H1 (cell line): ENCODE measurements around the gene DMRT1. TPM values are rescaled to one million over a fixed set of nuclear protein-coding genes. Genes with fewer than 3 reads are reported as not detected.

Experiments used
- CTCF ChIA-PET: fragments of 300-600 bp; sonication (Branson Sonifier 250); formaldehyde crosslinking; loops from one replicate; lab custom pipeline; 2021; ENCODE audit not compliant: partially characterized antibody; lab: Charles Lee
- POLR2A ChIA-PET: fragments of 300-600 bp; sonication (Branson Sonifier 250); formaldehyde crosslinking; loops from one replicate; lab custom pipeline; 2021; ENCODE audit warnings: inconsistent platforms; ENCODE audit not compliant: partially characterized antibody; lab: Charles Lee
- DNase-seq, 2 experiments: peaks; one replicate each; pipeline versions ENCODE4 v3.0.0 to v3.0.0-alpha.2; 2010 to 2022; ENCODE audit warnings: low spot score in 2 of 2, low read depth in 1 of 2, mixed read lengths in 1 of 2
- FAIRE-seq: peaks from 2 replicates; lab custom pipeline; 2011; peaks lifted over from hg19 to GRCh38; lab: Jason Lieb, UNC
- H2AFZ ChIP-seq: 2 replicates; pipeline ENCODE4 v1.8.1; 2012; ENCODE audit warnings: low read length, inconsistent platforms
- H2AK5ac ChIP-seq: 2 replicates; pipeline ENCODE4 v1.6.1; 2013; ENCODE audit warnings: low read depth, low read length
- H2BK120ac ChIP-seq: replicated peaks from 2 replicates; pipeline ENCODE3; 2013; ENCODE audit warnings: low read depth, low read length, inconsistent platforms
- H2BK12ac ChIP-seq: 2 replicates; pipeline ENCODE4 v1.6.1; 2013; ENCODE audit warnings: low read depth, low read length
- H2BK15ac ChIP-seq: 2 replicates; pipeline ENCODE4 v1.6.1; 2013; ENCODE audit warnings: low read length
- H2BK20ac ChIP-seq: 2 replicates; pipeline ENCODE4 v1.6.1; 2013; ENCODE audit warnings: low read length
- H2BK5ac ChIP-seq: 2 replicates; pipeline ENCODE4 v1.6.1; 2013; ENCODE audit warnings: low read depth, low read length
- H3K14ac ChIP-seq: 2 replicates; pipeline ENCODE4 v1.6.1; 2013; ENCODE audit warnings: inconsistent platforms; ENCODE audit not compliant: insufficient read length
- H3K18ac ChIP-seq: 2 replicates; pipeline ENCODE4 v1.6.1; 2013; ENCODE audit warnings: low read length; ENCODE audit errors: extremely low read depth
- H3K23ac ChIP-seq: 2 replicates; pipeline ENCODE4 v1.6.1; 2013; ENCODE audit warnings: inconsistent platforms; ENCODE audit not compliant: insufficient read length
- H3K23me2 ChIP-seq: 2 replicates; pipeline ENCODE4 v1.6.1; 2013; ENCODE audit warnings: low read depth, low read length
- H3K27ac ChIP-seq: 2 replicates; pipeline ENCODE4 v1.6.1; 2011; ENCODE audit warnings: low read depth, low read length, inconsistent platforms
- H3K27me3 ChIP-seq, 4 experiments: replicated peaks in 1 of 4; 1 replicate in 1 of 4; 2 replicates in 3 of 4; pipeline versions ENCODE4 v1.6.1 to v1.8.1; 2011 to 2013; ENCODE audit warnings: low read length in 3 of 4, mild to moderate bottlenecking in 3 of 4, inconsistent platforms in 2 of 4, mixed read lengths in 2 of 4, moderate library complexity in 1 of 4; ENCODE audit not compliant: control insufficient read depth in 3 of 4, insufficient read depth in 3 of 4; ENCODE audit errors: extremely low read depth in 1 of 4
- H3K36me3 ChIP-seq, 4 experiments: 2 replicates each; pipeline versions ENCODE4 v1.6.1 to v1.8.1; 2011 to 2013; ENCODE audit warnings: mild to moderate bottlenecking in 4 of 4, low read length in 3 of 4, moderate library complexity in 2 of 4, control low read depth in 1 of 4, inconsistent platforms in 1 of 4; ENCODE audit not compliant: insufficient read depth in 4 of 4, control insufficient read depth in 2 of 4
- H3K4ac ChIP-seq: replicated peaks from 2 replicates; pipeline ENCODE3; 2013; ENCODE audit warnings: low read length, low read depth, mixed read lengths, inconsistent platforms; ENCODE audit not compliant: insufficient read length
- H3K4me1 ChIP-seq, 4 experiments: replicated peaks in 1 of 4; 1 replicate in 1 of 4; 2 replicates in 3 of 4; pipeline versions ENCODE4 v1.6.1 to v1.8.1; 2011 to 2013; ENCODE audit warnings: low read length in 3 of 4, inconsistent platforms in 2 of 4, mixed read lengths in 1 of 4; ENCODE audit not compliant: insufficient read depth in 4 of 4, control insufficient read depth in 3 of 4
- H3K4me2 ChIP-seq, 2 experiments: 2 replicates each; pipeline versions ENCODE4 v1.6.1 to v1.8.1; 2011 to 2013; ENCODE audit warnings: low read depth in 2 of 2, low read length in 2 of 2, control low read depth in 1 of 2, inconsistent platforms in 1 of 2, mild to moderate bottlenecking in 1 of 2; ENCODE audit not compliant: insufficient read depth in 1 of 2
- H3K4me3 ChIP-seq, 4 experiments: fragments of 200-600, 300-600 bp in 1 of 4; sonication (generic), shearing (Covaris generic), sonication (Bioruptor Twin) in 1 of 4; 2 replicates each; pipeline versions ENCODE4 v1.5.1 to v1.8.1; 2011 to 2016; ENCODE audit warnings: low read length in 4 of 4, low read depth in 3 of 4, control low read depth in 2 of 4, inconsistent platforms in 2 of 4, mild to moderate bottlenecking in 2 of 4, mixed read lengths in 1 of 4, moderate library complexity in 1 of 4; ENCODE audit not compliant: insufficient read depth in 2 of 4; ENCODE audit errors: extremely low read depth in 1 of 4
- H3K56ac ChIP-seq: replicated peaks from 2 replicates; pipeline ENCODE3; 2013; ENCODE audit warnings: low read depth, mild to moderate bottlenecking, mixed read lengths, low read length, inconsistent platforms; ENCODE audit not compliant: insufficient read length
- H3K79me1 ChIP-seq: 2 replicates; pipeline ENCODE4 v1.6.1; 2013; ENCODE audit warnings: low read depth, low read length, control low read depth
- H3K79me2 ChIP-seq, 2 experiments: 2 replicates each; pipeline versions ENCODE4 v1.6.1 to v1.8.1; 2012 to 2013; ENCODE audit warnings: low read length in 2 of 2, mild to moderate bottlenecking in 2 of 2, inconsistent platforms in 1 of 2; ENCODE audit not compliant: insufficient read depth in 2 of 2, control insufficient read depth in 1 of 2
- H3K9ac ChIP-seq, 4 experiments: replicated peaks in 1 of 4; 1 replicate in 1 of 4; 2 replicates in 3 of 4; pipeline versions ENCODE4 v1.6.1 to v1.8.1; 2011 to 2013; ENCODE audit warnings: low read depth in 3 of 4, low read length in 3 of 4, control low read depth in 2 of 4, mild to moderate bottlenecking in 2 of 4, moderate library complexity in 2 of 4, inconsistent platforms in 1 of 4; ENCODE audit errors: extremely low read depth in 1 of 4
- H3K9me3 ChIP-seq, 2 experiments: 2 replicates each; pipeline versions ENCODE4 v1.6.1 to v1.8.1; 2012 to 2013; ENCODE audit warnings: mild to moderate bottlenecking in 2 of 2, moderate library complexity in 2 of 2, control low read depth in 1 of 2, inconsistent platforms in 1 of 2, low read depth in 1 of 2, low read length in 1 of 2, mixed read lengths in 1 of 2; ENCODE audit not compliant: insufficient read depth in 2 of 2
- H4K20me1 ChIP-seq, 2 experiments: replicated peaks in 1 of 2; 2 replicates each; pipeline versions ENCODE3 to v1.8.1; 2011 to 2013; ENCODE audit warnings: inconsistent platforms in 2 of 2, low read length in 2 of 2, mild to moderate bottlenecking in 1 of 2; ENCODE audit not compliant: insufficient read depth in 2 of 2, control insufficient read depth in 1 of 2
- H4K5ac ChIP-seq: 2 replicates; pipeline ENCODE4 v1.6.1; 2013; ENCODE audit warnings: low read length, low read depth, mixed read lengths, inconsistent platforms; ENCODE audit not compliant: insufficient read length
- H4K8ac ChIP-seq: 2 replicates; pipeline ENCODE4 v1.8.0; 2013; ENCODE audit warnings: mild to moderate bottlenecking, moderate library complexity, low read length, inconsistent platforms; ENCODE audit not compliant: insufficient read depth; ENCODE audit errors: extremely low read depth
- H4K91ac ChIP-seq: replicated peaks from 2 replicates; pipeline ENCODE3; 2013; ENCODE audit warnings: low read length, mixed read lengths, inconsistent platforms; ENCODE audit not compliant: insufficient read length
- BCL11A ChIP-seq, 2 experiments: IDR thresholded peaks; one replicate each; pipeline ENCODE4 v1.6.1; 2011; ENCODE audit warnings: low read depth in 2 of 2, low read length in 2 of 2, mild to moderate bottlenecking in 2 of 2
- CREB1 ChIP-seq: IDR thresholded peaks from 2 replicates; pipeline ENCODE4 v1.6.1; 2012; ENCODE audit warnings: inconsistent platforms
- EGR1 ChIP-seq: IDR thresholded peaks from 2 replicates; pipeline ENCODE4 v1.6.1; 2011; ENCODE audit warnings: low read depth, low read length, borderline replicate concordance
- FOSL1 ChIP-seq: IDR thresholded peaks from 2 replicates; pipeline ENCODE4 v1.6.1; 2011; ENCODE audit warnings: mild to moderate bottlenecking, low read depth, low read length, moderate library complexity; ENCODE audit not compliant: insufficient read depth
- HDAC6 ChIP-seq: IDR thresholded peaks from one replicate; pipeline ENCODE4 v1.7.1; 2012; ENCODE audit warnings: low read depth, mild to moderate bottlenecking, inconsistent platforms, low read length, moderate library complexity
- MAFK ChIP-seq: IDR thresholded peaks from 2 replicates; pipeline ENCODE4 v1.6.1; 2012; ENCODE audit warnings: low read depth, mild to moderate bottlenecking, improper control_type of control experiment, low read length
- POLR2A ChIP-seq, 2 experiments: IDR thresholded peaks; 1 replicate in 1 of 2; 2 replicates in 1 of 2; pipeline ENCODE4 v1.6.1; 2011; ENCODE audit warnings: low read depth in 2 of 2, low read length in 2 of 2, mild to moderate bottlenecking in 2 of 2; ENCODE audit errors: control extremely low read depth in 1 of 2
- RFX5 ChIP-seq: IDR thresholded peaks from 2 replicates; pipeline ENCODE4 v1.6.1; 2011; ENCODE audit warnings: low read depth, low read length, improper control_type of control experiment, borderline replicate concordance
- SIN3A ChIP-seq, 2 experiments: IDR thresholded peaks in 1 of 2; conservative IDR thresholded peaks in 1 of 2; 2 replicates each; pipeline ENCODE4 v1.6.1; 2011 to 2012; ENCODE audit warnings: low read length in 2 of 2, improper control_type of control experiment in 1 of 2, low read depth in 1 of 2, mild to moderate bottlenecking in 1 of 2
- SP1 ChIP-seq: IDR thresholded peaks from 2 replicates; pipeline ENCODE4 v1.6.1; 2011; ENCODE audit warnings: low read depth, low read length
- TBP ChIP-seq: IDR thresholded peaks from 2 replicates; pipeline ENCODE4 v1.6.1; 2011; ENCODE audit warnings: low read depth, low read length, improper control_type of control experiment
- WGBS, 2 experiments: shearing (Covaris generic) in 1 of 2; methylation state at CpG; one replicate each; pipeline versions ENCODE4 v1.1.6 to v1.1.7; 2013 to 2015; ENCODE audit warnings: low lambda C conversion rate in 2 of 2, mixed read lengths in 2 of 2, inconsistent platforms in 1 of 2, low coverage in 1 of 2, missing lambda C conversion rate in 1 of 2; ENCODE audit not compliant: insufficient replicate concordance in 2 of 2, insufficient coverage in 1 of 2, insufficient read length in 1 of 2; ENCODE audit errors: extremely low coverage in 1 of 2, missing lambda C conversion rate in 1 of 2; 5-methylcytosine and 5-hydroxymethylcytosine counted together
- polyA plus RNA-seq, 7 experiments: library from polyadenylated mRNA; depleted of rRNA in 3 of 7; stranded (reverse) in 5 of 7; unstranded in 2 of 7; fragments of >200 nt in 5 of 7; fragments of 200-250 nt in 2 of 7; gene quantifications; 1 replicate in 5 of 7; 2 replicates in 1 of 7; 4 replicates in 1 of 7; pipeline versions ENCODE4 v1.2.1 to v1.2.3, GENCODE V29; 2011 to 2013; ENCODE audit warnings: missing spikeins in 2 of 7, mixed read lengths in 2 of 7
- total RNA-seq: library from RNA; stranded (reverse); fragmentation: NEBNext Ultra II Directional; extraction: Animal tissue kit (Norgen Biotek cat#: 25700); gene quantifications from 2 replicates; pipeline ENCODE4 v1.2.1, GENCODE V29; 2021

The DMRT1 gene
- total and polyA plus RNA-seq, 2 of the 8 experiments (the other 6 are each of a cell fraction or from before 2014, with no cell fraction given), result 0.15 TPM; not detected in 1

GRCh38 chr9:806285-807156, 35.0 kb upstream of the DMRT1 start:
- FAIRE-seq, result peak; percentile 85
- POLR2A ChIA-PET, result interaction anchor here (0.7 kb wide), 1 partner anchor 429 kb away, joined by 3 read pairs; no protein-coding TSS in a partner anchor
- TF ChIP-seq RFX5 (no peak), POLR2A (IDR thresholded peaks at IDR 0.05; ENCODE audit: control extremely low read depth in 1 of 2, low read depth in 2 of 2, low read length in 2 of 2) (no peak), FOSL1 (no peak), BCL11A (IDR thresholded peaks at IDR 0.05; ENCODE audit: low read depth in 2 of 2, low read length in 2 of 2) (no peak), SIN3A (conservative IDR thresholded peaks at IDR 0.05 in 1 of 2, IDR thresholded peaks at IDR 0.05 in 1 of 2; ENCODE audit: low read depth in 1 of 2, low read length in 2 of 2) (no peak), MAFK (no peak), TBP (no peak), SP1 (no peak), CREB1 (no peak), EGR1 (no peak), HDAC6 (no peak)

More at GRCh38 chr9:806285-807156, 35.0 kb upstream of the DMRT1 start:
- no peak overlapping the region for H4K5ac ChIP-seq
- no peaks in the 10 kb centered on the region for H3K4me1 ChIP-seq
- H3K14ac ChIP-seq, result no peak overlapping the region
- H2BK12ac ChIP-seq, result no peak overlapping the region
- no peak overlapping the region for H2AFZ ChIP-seq
- 73% methylated on average over 8 of the region's 8 CpGs; no CpG with 5 or more reads in 1 of the 2 experiments for WGBS, 2 experiments
- H3K18ac ChIP-seq, result no peak overlapping the region
- no peak overlapping the region for H3K56ac ChIP-seq
- no peak overlapping the region for H3K4ac ChIP-seq
- no peaks in the 10 kb centered on the region for H3K36me3 ChIP-seq
- H2BK15ac ChIP-seq, result no peak overlapping the region
- no peak overlapping the region for H2BK120ac ChIP-seq
- H3K9me3 ChIP-seq, result no peaks in the 10 kb centered on the region
- H2BK5ac ChIP-seq, result peak overlapping the region; percentile 6; the same call in 1 of the 2 replicates
- H2AK5ac ChIP-seq, result no peak overlapping the region
- peaks cover 6% of the 10 kb centered on the region for H3K23me2 ChIP-seq
- H4K8ac ChIP-seq, result no peak overlapping the region
- H3K4me3 ChIP-seq, result no peak overlapping the region
- H3K79me2 ChIP-seq, result no peaks in the 10 kb centered on the region
- no peaks in the 10 kb centered on the region for H3K27me3 ChIP-seq
- H3K79me1 ChIP-seq, result no peaks in the 10 kb centered on the region
- no peak overlapping the region for H3K4me2 ChIP-seq
- no peak overlapping the region for H4K91ac ChIP-seq
- no peaks in the 10 kb centered on the region for H4K20me1 ChIP-seq
- no peak overlapping the region for H3K27ac ChIP-seq
- CTCF ChIA-PET, result interaction anchor here (0.6 to 2.6 kb wide), 15 partner anchors 9 to 418 kb away, joined by 3 to 12 read pairs (median 4); no protein-coding TSS in a partner anchor
- DNase-seq, result no peak
- H3K9ac ChIP-seq, result no peak overlapping the region
- H2BK20ac ChIP-seq, result no peak overlapping the region
- no peak overlapping the region for H3K23ac ChIP-seq
